ENCODE data around the gene ZNF597.

ZNF597 gene

GRCh38 chr16:3458852-3459361 lies 15.6 kb upstream of the ZNF597 start:
- TF ChIP-seq EGR1 (IDR thresholded peaks at IDR 0.05), result no peak
- peak; percentile 20; the same call in 1 of the 2 replicates for TF ChIP-seq USF1 (IDR thresholded peaks at IDR 0.05)
- TF ChIP-seq CEBPB (IDR thresholded peaks at IDR 0.05), result no peak
- no peak for TF ChIP-seq REST (IDR thresholded peaks at IDR 0.05; ENCODE audit: low read depth)

GRCh38 chr16:3458278-3458851 lies 15.1 kb upstream of the ZNF597 start:
- 0 out of 2 replicates have a peak, but pooled peaks have one; percentile 6 for TF ChIP-seq TEAD4 (IDR thresholded peaks at IDR 0.05)
- no peak for TF ChIP-seq REST (IDR thresholded peaks at IDR 0.05; ENCODE audit: low read depth)

- TF ChIP-seq TAF1 (IDR thresholded peaks at IDR 0.05; ENCODE audit: low read depth), result peak; percentile 76
- no peak; the same call in 1 of the 2 replicates for TF ChIP-seq NFIC (IDR thresholded peaks at IDR 0.05)
- TF ChIP-seq EGR1 (IDR thresholded peaks at IDR 0.05), result no peak; the same call in 1 of the 2 replicates
- TF ChIP-seq EP300 (IDR thresholded peaks at IDR 0.05; ENCODE audit: borderline replicate concordance), result no peak
- no peak for TF ChIP-seq FOXM1 (IDR thresholded peaks at IDR 0.05; ENCODE audit: borderline replicate concordance, low read depth)
- TF ChIP-seq TEAD4 (IDR thresholded peaks at IDR 0.05), result peak; percentile 27; the same call in 1 of the 2 replicates
- peak; percentile 48; the same call in 1 of the 2 replicates for TF ChIP-seq CEBPB (IDR thresholded peaks at IDR 0.05)
- peak; percentile 11; the same call in 1 of the 2 replicates for TF ChIP-seq ZBTB7A (IDR thresholded peaks at IDR 0.05; ENCODE audit: low read depth)
- peak; percentile 31; the same call in 1 of the 2 replicates for TF ChIP-seq TCF12 (IDR thresholded peaks at IDR 0.05; ENCODE audit: low read depth)
- TF ChIP-seq REST (IDR thresholded peaks at IDR 0.05; ENCODE audit: low read depth), result no peak
- peak; percentile 33; the same call in 1 of the 2 replicates for TF ChIP-seq RAD21 (IDR thresholded peaks at IDR 0.05; ENCODE audit: low read depth)
- peak; percentile 87 for TF ChIP-seq MAX (IDR thresholded peaks at IDR 0.05)
- peak; percentile 96 for TF ChIP-seq YY1 (IDR thresholded peaks at IDR 0.05; ENCODE audit: low read depth)
- no peak for TF ChIP-seq CREB1 (IDR thresholded peaks at IDR 0.05; ENCODE audit: low read depth)
- peak; percentile 90 for TF ChIP-seq USF1 (IDR thresholded peaks at IDR 0.05)
Observed at GRCh38 chr16:3457434-3458252, 14.3 kb upstream of the ZNF597 start.

- TF ChIP-seq MAX (IDR thresholded peaks at IDR 0.05) (no peak), TCF12 (IDR thresholded peaks at IDR 0.05; ENCODE audit: low read depth) (no peak), EP300 (IDR thresholded peaks at IDR 0.05; ENCODE audit: borderline replicate concordance) (no peak), CEBPB (IDR thresholded peaks at IDR 0.05) (no peak), YY1 (IDR thresholded peaks at IDR 0.05; ENCODE audit: low read depth) (no peak), TEAD4 (IDR thresholded peaks at IDR 0.05) (no peak), EGR1 (IDR thresholded peaks at IDR 0.05) (no peak), RAD21 (IDR thresholded peaks at IDR 0.05; ENCODE audit: low read depth) (no peak), CREB1 (IDR thresholded peaks at IDR 0.05; ENCODE audit: low read depth) (no peak), USF1 (IDR thresholded peaks at IDR 0.05) (no peak), FOXM1 (IDR thresholded peaks at IDR 0.05; ENCODE audit: borderline replicate concordance, low read depth) (no peak), NFIC (IDR thresholded peaks at IDR 0.05) (no peak), REST (IDR thresholded peaks at IDR 0.05; ENCODE audit: low read depth) (no peak), ZBTB7A (IDR thresholded peaks at IDR 0.05; ENCODE audit: low read depth) (no peak)
Observed at GRCh38 chr16:3454631-3455147, 11.4 kb upstream of the ZNF597 start.
